Loucy (cell line): ENCODE measurements around the gene IRF2.

Source experiments
- CTCF ChIP-seq: fragments of 200-600 bp; sonication (generic); conservative IDR thresholded peaks from 2 replicates; pipeline ENCODE4 v1.5.1; 2014; ENCODE audit warnings: mild to moderate bottlenecking, antibody characterized with exemption, low read length
- EZH2phosphoT487 ChIP-seq: fragments of 200-600 bp; IDR thresholded peaks from 2 replicates; pipeline ENCODE4 v1.6.1; 2018; ENCODE audit warnings: antibody characterized with exemption, mild to moderate bottlenecking, moderate library complexity, borderline replicate concordance

GRCh38 chr4:184481544-184481943 is 7.2 kb upstream of the IRF2 start:
- TF ChIP-seq CTCF (no peak), EZH2phosphoT487 (no peak)
